Jurkat, Clone E6-1 (cell line): Measurements from ENCODE around the gene FAM78A.
A peak's percentile ranks its signal among the peaks of the same experiment; 100 is the strongest.
"Not testable (repeated sequence)": the region's sequence is repeated elsewhere in the genome, so short reads cannot be mapped to it uniquely, and the experiment has no call there.

Experiments used
- DNase-seq: peaks from one replicate; pipeline ENCODE4 v3.0.0-alpha.2; 2011; ENCODE audit warnings: low read depth, low spot score
- H3K4me3 ChIP-seq: 2 replicates; pipeline ENCODE4 v1.5.1; 2011; ENCODE audit warnings: mild to moderate bottlenecking, low read length, control low read depth, moderate library complexity

The FAM78A gene

GRCh38 chr9:131253891-131254491 lies 22.3 kb downstream of the FAM78A start:
- no peak overlapping the region for H3K4me3 ChIP-seq
- DNase-seq, result no peak

GRCh38 chr9:131252120-131252519 lies 24.2 kb downstream of the FAM78A start:
- H3K4me3 ChIP-seq, result peak overlapping the region; percentile 41
- DNase-seq, result no peak

- no peak overlapping the region for H3K4me3 ChIP-seq
- DNase-seq, result no peak
These were observed 29.7 kb downstream of the FAM78A start for GRCh38 chr9:131246618-131247017.

DNA sequence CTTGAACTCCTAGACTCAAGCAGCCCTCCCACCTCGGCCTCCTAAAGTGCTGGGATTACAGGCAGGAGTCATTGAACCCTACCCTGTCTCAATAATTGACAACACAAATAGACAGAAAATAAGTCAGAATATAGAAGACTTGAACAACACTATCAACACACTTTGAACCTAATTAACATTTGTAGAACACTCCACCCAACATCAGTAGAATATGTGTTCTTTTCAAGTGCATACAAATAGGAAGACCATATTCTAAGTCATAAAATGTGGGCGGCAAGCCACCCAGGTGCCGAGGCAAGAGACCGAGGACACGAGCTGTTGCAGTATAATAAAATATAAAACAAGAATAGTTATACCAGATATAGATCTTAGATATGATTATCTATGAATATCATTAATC lies 32.0 kb downstream of the FAM78A start:
- not testable (repeated sequence) for H3K4me3 ChIP-seq, DNase-seq

DNA sequence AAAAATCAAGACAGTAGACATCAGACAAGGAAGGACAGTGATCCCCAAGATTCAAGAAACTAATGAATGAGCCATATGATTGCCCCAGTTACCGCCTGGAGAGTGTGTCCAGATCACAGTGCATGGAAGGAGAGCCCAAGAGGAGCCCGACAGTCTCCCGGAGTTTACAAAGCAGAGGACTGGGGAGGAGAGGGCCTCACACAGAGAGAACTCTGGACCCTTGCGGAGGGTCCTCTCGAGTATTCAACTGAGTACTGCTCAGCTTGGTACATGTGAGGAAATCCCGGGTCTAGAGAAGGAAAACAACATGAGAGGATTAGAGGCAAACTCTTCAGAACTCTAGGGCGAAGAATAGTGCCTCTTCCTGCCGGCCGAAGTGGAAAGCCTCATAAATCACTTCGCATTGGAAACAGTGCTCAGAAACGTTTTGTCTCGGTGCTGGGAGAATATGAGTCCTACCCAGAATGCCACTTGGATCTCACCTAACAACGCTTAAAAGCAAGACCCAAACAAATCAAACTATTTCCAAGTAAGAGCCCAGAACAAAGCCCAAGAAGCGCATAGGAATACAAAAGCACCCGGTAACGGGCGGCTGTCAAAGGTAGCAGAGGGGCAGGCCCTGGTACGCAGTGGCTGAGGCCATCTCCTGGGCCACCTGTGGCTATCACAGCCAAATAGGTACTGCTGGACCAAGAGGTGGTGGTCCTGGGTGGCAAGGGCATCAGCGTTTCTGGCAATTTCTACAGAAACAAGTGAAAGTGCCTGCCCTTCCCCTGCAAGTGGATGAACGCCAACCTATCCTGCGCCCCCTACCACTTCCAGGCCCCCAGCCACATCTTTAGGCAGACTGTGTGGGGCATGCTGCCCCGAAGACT lies 36.0 kb downstream of the FAM78A start:
- no peak for DNase-seq

GRCh38 chr9:131239161-131239975 lies 36.9 kb downstream of the FAM78A start:
- no peak for DNase-seq
- H3K4me3 ChIP-seq, result no peak overlapping the region

More for the DNA sequence above, 36.0 kb downstream of the FAM78A start:
- no peak overlapping the region for H3K4me3 ChIP-seq

DNA sequence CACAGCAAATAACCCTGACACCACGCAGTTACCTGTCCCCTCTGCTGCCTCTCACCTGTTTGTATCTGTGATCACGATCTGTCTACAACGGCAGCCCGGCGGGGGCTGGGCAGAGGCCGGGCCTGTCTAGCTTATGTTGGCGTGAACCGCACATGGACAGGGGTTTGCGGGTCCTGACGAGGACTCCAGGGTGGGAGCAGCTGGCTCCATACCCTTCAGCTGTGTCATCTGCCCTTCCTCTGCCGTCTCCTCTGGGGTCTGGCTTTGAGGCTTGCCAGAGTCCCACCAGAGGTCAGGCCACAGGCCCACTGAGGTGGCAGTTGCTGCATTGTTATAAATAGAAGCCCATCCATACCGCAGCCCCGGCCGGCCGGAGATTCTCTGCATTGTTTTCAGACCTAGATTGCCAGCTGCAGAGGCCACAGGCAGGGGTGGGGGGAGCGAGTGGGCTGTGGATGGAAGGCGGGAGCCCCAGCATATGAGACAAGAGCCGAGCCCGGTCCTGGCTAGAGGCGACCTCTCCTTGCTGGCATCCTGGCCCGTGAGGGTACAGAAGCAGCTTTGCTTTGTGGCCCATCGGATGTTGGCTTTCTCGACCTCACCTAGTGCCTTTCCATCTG lies 37.8 kb downstream of the FAM78A start:
- no peak for DNase-seq
- H3K4me3 ChIP-seq, result peak overlapping the region; percentile 45

GRCh38 chr9:131237931-131238401 lies 38.3 kb downstream of the FAM78A start:
- peak overlapping the region; percentile 45 for H3K4me3 ChIP-seq
- DNase-seq, result peak; percentile 93

GRCh38 chr9:131237291-131237690 lies 39.0 kb downstream of the FAM78A start:
- no peak for DNase-seq
- H3K4me3 ChIP-seq, result peak overlapping the region; percentile 45; the same call in 1 of the 2 replicates

DNA sequence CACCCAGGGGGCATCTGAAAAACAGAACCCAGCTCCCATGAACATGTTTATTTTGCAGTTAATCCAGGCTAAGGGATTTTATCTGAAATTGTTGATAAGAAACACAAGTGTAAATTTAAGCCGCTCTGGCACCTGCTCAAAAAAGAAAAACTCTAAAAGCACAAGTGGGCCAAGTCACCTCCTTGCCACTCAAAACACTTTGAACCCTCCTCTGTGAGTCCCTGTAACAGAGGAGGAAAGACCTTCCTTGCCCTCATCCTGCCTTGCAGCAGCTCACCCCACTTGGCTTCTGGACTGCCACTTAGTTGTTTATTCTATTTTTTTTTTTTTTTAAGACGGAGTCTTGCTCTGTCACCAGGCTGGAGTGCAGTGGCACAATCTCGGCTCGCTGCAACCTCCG lies 39.5 kb downstream of the FAM78A start:
- DNase-seq, result no peak
- no peak overlapping the region for H3K4me3 ChIP-seq

DNA sequence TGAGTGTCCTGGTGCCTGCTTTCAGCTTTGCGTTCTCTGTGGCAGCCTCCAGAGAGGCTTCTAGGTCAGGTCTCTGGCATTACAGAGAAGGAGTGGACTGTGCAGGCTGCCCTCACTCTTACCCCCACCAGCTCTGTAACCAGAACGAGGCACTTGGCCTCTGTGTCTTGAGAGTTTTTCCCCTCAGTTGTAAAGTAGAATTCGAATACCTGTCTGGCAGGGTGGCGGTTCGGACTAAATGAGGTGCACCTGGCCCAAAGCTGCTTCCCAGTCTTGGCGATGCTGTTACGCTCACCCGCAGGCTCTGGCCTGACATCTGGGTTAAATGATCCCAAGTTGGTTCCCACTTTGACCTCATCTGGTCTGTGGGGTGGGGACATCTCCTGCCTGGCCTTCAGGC lies 40.1 kb downstream of the FAM78A start:
- no peak for DNase-seq
- H3K4me3 ChIP-seq, result no peak overlapping the region

DNA sequence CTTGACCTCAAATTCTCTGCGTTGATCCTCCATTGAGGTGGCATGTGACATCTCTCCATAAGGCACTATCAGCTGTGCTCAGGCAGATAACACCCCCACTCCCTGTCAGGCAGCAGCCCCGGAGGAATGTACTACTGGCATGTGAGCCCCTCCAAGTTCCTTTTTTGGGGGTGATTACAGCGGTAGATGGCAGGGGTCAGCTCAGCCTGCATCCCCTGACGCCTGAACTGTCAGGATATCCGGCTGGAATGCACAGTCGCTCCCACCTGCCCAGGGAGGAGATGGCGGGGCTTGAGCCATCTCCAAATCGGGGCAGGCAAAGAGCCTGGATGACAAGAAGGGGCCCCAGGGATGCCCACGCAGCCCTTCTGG lies 40.8 kb downstream of the FAM78A start:
- no peak for DNase-seq
- H3K4me3 ChIP-seq, result no peak overlapping the region

GRCh38 chr9:131234799-131235479 lies 41.4 kb downstream of the FAM78A start:
- DNase-seq, result no peak

DNA sequence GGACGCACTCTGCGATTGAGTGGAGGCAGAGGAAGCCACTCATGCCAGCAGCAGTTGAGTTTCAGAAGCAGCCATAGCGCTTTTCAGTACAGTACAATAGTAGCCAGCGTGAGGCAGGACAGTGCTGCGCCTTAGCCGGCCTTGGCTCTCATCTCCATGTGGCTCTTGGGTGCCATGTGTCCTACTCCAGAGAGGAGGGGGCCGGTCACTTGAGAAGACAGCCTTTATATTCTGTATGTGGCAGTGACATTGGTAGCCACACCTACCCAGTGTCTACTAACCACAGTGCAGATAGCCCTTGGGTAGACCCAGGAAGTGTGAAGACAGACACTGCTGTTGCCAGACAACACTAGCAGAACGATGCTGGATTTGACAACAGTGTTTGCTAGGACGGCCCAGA lies 42.3 kb downstream of the FAM78A start:
- DNase-seq, result no peak
- no peak overlapping the region for H3K4me3 ChIP-seq

More at GRCh38 chr9:131234799-131235479, 41.4 kb downstream of the FAM78A start:
- H3K4me3 ChIP-seq, result no peak overlapping the region

- no peak for DNase-seq
- H3K4me3 ChIP-seq, result no peak overlapping the region
These were observed 42.8 kb downstream of the FAM78A start for GRCh38 chr9:131233556-131233955.

DNA sequence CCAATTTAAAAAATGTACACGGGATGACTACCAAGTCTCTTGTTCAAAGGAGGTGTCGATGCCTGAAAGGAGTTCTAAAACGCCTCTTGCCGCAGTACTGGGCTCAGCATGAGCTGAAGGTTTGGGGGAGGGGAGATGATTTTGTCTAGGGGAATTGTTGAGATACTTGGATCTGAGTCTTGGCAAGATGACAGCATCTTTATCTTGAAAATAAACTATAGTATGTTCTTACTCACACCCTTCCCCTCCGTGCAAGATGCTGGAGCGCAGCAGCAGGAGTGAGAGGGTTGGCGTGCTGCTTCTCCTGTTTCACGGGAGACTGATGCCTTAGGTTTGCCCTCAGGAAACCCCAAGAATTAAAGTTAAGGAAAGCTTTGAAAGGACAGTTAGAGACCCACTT lies 47.3 kb downstream of the FAM78A start:
- H3K4me3 ChIP-seq, result no peak overlapping the region
- no peak for DNase-seq

GRCh38 chr9:131227959-131228460 lies 48.3 kb downstream of the FAM78A start:
- no peak for DNase-seq
- no peak overlapping the region for H3K4me3 ChIP-seq

- H3K4me3 ChIP-seq, result no peak overlapping the region
- no peak for DNase-seq
These were observed 49.0 kb downstream of the FAM78A start for GRCh38 chr9:131227112-131227958.
